ENCODE data around the gene LENG8.

LENG8 gene

DNA sequence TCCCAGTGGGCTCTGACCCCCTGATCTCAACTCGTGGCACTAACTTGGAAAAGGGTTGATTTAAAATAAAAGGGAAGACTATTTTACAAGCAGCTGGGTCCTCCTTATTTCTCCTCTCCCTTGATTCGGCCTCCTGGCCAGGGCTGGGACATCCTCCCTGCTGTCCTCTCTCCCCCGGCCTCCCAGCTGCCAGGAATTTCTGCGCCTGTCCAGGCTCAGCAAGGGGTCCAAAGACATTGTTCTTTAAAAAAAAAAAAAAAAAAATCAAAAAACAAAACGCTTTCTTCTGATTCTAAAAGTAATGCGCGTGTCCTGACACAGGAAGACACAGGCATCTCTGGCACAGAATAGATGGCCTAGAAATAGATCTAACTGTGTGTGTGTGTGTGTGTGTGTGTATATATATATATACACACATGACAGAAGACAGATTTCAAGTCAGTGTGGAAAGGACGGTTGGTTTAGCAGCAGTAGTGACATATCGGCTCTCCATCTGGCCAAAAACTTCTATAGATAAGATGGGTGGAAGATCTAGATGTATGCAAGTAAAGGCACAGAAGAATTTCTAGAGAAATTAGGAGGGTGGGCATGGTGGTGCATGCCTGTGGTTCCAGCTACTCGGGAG is 12.3 kb upstream of the LENG8 start:
- Histone ChIP-seq H3K4me3 (replicated peaks; ENCODE audit: insufficient read depth, low read length) (no peak overlapping the region), H3K27ac (replicated peaks) (no peak overlapping the region), H3K27me3 (ENCODE audit: insufficient read depth, poor library complexity, severe bottlenecking) (peaks cover 4% of the 10 kb centered on the region)
- no peak for DNase-seq (ENCODE audit: low read depth in 1 of 2, low spot score in 1 of 2)
- TF ChIP-seq, protein P1, sequence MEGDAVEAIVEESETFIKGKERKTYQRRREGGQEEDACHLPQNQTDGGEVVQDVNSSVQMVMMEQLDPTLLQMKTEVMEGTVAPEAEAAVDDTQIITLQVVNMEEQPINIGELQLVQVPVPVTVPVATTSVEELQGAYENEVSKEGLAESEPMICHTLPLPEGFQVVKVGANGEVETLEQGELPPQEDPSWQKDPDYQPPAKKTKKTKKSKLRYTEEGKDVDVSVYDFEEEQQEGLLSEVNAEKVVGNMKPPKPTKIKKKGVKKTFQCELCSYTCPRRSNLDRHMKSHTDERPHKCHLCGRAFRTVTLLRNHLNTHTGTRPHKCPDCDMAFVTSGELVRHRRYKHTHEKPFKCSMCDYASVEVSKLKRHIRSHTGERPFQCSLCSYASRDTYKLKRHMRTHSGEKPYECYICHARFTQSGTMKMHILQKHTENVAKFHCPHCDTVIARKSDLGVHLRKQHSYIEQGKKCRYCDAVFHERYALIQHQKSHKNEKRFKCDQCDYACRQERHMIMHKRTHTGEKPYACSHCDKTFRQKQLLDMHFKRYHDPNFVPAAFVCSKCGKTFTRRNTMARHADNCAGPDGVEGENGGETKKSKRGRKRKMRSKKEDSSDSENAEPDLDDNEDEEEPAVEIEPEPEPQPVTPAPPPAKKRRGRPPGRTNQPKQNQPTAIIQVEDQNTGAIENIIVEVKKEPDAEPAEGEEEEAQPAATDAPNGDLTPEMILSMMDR (IDR thresholded peaks at IDR 0.05; ENCODE audit: insufficient read depth, low read length): no peak
- no peak for TF ChIP-seq GABPA (IDR thresholded peaks at IDR 0.05; ENCODE audit: low read depth)
- TF ChIP-seq, protein P2, sequence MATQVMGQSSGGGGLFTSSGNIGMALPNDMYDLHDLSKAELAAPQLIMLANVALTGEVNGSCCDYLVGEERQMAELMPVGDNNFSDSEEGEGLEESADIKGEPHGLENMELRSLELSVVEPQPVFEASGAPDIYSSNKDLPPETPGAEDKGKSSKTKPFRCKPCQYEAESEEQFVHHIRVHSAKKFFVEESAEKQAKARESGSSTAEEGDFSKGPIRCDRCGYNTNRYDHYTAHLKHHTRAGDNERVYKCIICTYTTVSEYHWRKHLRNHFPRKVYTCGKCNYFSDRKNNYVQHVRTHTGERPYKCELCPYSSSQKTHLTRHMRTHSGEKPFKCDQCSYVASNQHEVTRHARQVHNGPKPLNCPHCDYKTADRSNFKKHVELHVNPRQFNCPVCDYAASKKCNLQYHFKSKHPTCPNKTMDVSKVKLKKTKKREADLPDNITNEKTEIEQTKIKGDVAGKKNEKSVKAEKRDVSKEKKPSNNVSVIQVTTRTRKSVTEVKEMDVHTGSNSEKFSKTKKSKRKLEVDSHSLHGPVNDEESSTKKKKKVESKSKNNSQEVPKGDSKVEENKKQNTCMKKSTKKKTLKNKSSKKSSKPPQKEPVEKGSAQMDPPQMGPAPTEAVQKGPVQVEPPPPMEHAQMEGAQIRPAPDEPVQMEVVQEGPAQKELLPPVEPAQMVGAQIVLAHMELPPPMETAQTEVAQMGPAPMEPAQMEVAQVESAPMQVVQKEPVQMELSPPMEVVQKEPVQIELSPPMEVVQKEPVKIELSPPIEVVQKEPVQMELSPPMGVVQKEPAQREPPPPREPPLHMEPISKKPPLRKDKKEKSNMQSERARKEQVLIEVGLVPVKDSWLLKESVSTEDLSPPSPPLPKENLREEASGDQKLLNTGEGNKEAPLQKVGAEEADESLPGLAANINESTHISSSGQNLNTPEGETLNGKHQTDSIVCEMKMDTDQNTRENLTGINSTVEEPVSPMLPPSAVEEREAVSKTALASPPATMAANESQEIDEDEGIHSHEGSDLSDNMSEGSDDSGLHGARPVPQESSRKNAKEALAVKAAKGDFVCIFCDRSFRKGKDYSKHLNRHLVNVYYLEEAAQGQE (IDR thresholded peaks at IDR 0.05; ENCODE audit: insufficient replicate concordance, low read depth): no peak

DNA sequence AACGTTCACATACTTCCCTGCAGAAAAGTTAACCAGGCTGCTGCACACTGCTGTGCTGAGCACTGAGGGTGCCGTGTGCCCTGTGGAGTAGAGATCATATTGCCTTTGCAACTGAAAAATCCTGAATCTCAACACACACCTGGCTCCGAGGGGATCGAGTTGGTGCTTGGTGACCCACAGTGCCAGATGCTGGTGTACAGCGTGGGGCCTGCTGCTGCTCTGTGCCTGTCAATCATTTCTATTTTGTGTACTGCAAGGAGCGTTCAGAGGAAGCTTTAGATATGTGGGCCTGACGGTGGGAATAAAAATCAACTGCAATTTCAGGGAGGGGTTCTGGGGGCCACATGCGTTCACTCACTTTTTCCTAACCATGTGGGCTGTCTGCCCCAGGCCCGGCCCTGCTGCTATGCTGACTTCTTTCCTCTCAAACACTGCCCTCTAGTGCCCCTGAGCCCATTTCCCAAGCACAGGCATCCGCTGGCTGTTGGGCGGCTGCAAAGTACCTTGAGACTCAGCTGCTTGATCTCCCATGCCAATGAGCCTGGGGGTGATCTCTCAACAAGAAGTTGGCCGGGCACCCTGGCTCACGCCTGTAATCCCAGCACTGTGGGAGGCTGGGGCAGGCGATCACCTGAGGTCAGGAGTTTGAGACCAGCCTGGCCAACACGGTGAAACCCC is 9.7 kb upstream of the LENG8 start:
- peak in 1 of 2 experiments; percentile 69 for DNase-seq (ENCODE audit: low read depth in 1 of 2, low spot score in 1 of 2)
- Histone ChIP-seq H3K4me3 (replicated peaks; ENCODE audit: insufficient read depth, low read length) (no peak overlapping the region), H3K27me3 (ENCODE audit: insufficient read depth, poor library complexity, severe bottlenecking) (no peaks in the 10 kb centered on the region), H3K27ac (replicated peaks) (no peak overlapping the region)
- TF ChIP-seq, protein P2 (IDR thresholded peaks at IDR 0.05; ENCODE audit: insufficient replicate concordance, low read depth): no peak
- TF ChIP-seq, protein P1 (IDR thresholded peaks at IDR 0.05; ENCODE audit: insufficient read depth, low read length): peak; percentile 56
- TF ChIP-seq POLR2AphosphoS5 (IDR thresholded peaks at IDR 0.05; ENCODE audit: low read depth) (no peak), GABPA (IDR thresholded peaks at IDR 0.05; ENCODE audit: low read depth) (no peak)

DNA sequence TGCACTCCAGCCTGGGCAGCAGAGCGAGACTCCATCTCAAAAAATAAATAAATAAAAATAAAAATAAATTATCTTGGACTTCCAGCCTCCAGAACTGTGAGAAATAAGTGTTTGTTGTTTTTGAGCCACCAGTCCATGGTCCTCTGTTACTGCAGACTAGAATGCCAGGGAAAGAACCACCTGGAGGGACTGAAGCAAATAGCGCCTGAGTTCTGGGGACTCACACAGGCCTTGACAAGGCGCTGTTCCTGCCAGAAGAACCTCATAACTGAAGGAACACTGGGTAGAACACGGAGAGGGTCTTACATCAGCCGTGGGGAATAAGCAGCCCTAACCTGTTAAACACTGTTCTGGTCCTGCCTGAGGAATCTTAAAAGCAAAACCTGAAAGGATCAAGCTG is 8.4 kb upstream of the LENG8 start:
- no peak for DNase-seq (ENCODE audit: low read depth in 1 of 2, low spot score in 1 of 2)

More for the DNA sequence above, 8.4 kb upstream of the LENG8 start:
- H3K4me3 ChIP-seq (replicated peaks; ENCODE audit: insufficient read depth, low read length): no peak overlapping the region
- no peak overlapping the region for H3K27ac ChIP-seq (replicated peaks)
- TF ChIP-seq SPI1 (IDR thresholded peaks at IDR 0.05; ENCODE audit: borderline replicate concordance, low read depth) (no peak), POLR2AphosphoS5 (IDR thresholded peaks at IDR 0.05; ENCODE audit: low read depth) (no peak), GABPA (IDR thresholded peaks at IDR 0.05; ENCODE audit: low read depth) (no peak)
- TF ChIP-seq, protein P1 (IDR thresholded peaks at IDR 0.05; ENCODE audit: insufficient read depth, low read length): no peak
- TF ChIP-seq, protein P2 (IDR thresholded peaks at IDR 0.05; ENCODE audit: insufficient replicate concordance, low read depth): no peak
- no peaks in the 10 kb centered on the region for H3K27me3 ChIP-seq (ENCODE audit: insufficient read depth, poor library complexity, severe bottlenecking)

Data from HL-60 (cell line).